A549 (cell line): ENCODE data around the gene OMP. TPM values are rescaled to one million over a fixed set of nuclear protein-coding genes. Genes with fewer than 3 reads are reported as not detected.

ENCODE experiments used
- ATAC-seq, 2 experiments: fragments of 200-7000 bp in 1 of 2; fragments of >200 bp in 1 of 2; cut with Nextera tagmentation in 1 of 2; cut with Tn5 transposase in 1 of 2; 3 replicates each; pipeline versions ENCODE4 v1.8.0 to v1.9.1; 2018 to 2020; ENCODE audit warnings: mild to moderate bottlenecking in 1 of 2, moderate library complexity in 1 of 2
- CTCF ChIA-PET: fragments of 300-600 bp; sonication (Branson Sonifier 250); formaldehyde crosslinking; extraction: SDS; loops from one replicate; lab custom pipeline; 2021; ENCODE audit warnings: antibody characterized with exemption, inconsistent platforms; lab: Yijun Ruan, JAX
- POLR2A ChIA-PET: fragments of 350-600 bp; formaldehyde crosslinking; extraction: SDS; loops from one replicate; lab custom pipeline; 2021; ENCODE audit warnings: antibody characterized with exemption, inconsistent platforms; lab: Yijun Ruan, JAX
- DNase-seq, 2 experiments: peaks; one replicate each; pipeline versions ENCODE4 v3.0.0 to v3.0.0-alpha.2; 2011 to 2016; ENCODE audit warnings: low read depth in 1 of 2, low spot score in 1 of 2
- FAIRE-seq: peaks from 2 replicates; lab custom pipeline; 2011; peaks lifted over from hg19 to GRCh38; lab: Jason Lieb, UNC
- H3K27ac ChIP-seq, 2 experiments: fragments of >200 bp; sonication (Bioruptor Twin); formaldehyde crosslinking; 3 replicates each; pipeline ENCODE4 v1.5.1; 2016 to 2017
- H3K4me1 ChIP-seq: fragments of >200 bp; sonication (Bioruptor Twin); formaldehyde crosslinking; 3 replicates; pipeline ENCODE4 v1.6.1; 2016
- H3K4me2 ChIP-seq: fragments of >200 bp; sonication (Bioruptor Twin); formaldehyde crosslinking; 3 replicates; pipeline ENCODE4 v1.6.1; 2016
- H3K4me3 ChIP-seq: fragments of >200 bp; sonication (Bioruptor Twin); formaldehyde crosslinking; 3 replicates; pipeline ENCODE4 v1.5.1; 2016
- H3K9me3 ChIP-seq: fragments of >200 bp; sonication (Bioruptor Twin); formaldehyde crosslinking; 3 replicates; pipeline ENCODE4 v1.6.1; 2016
- BCL3 ChIP-seq: fragments of >200 bp; sonication (Bioruptor Twin); formaldehyde crosslinking; IDR thresholded peaks from 3 replicates; pipeline ENCODE4 v1.6.1; 2016
- CHD4 ChIP-seq: fragments of 200-600 bp; sonication (generic); IDR thresholded peaks from 2 replicates; pipeline ENCODE4 v1.6.1; 2016; ENCODE audit warnings: antibody characterized with exemption, mild to moderate bottlenecking, borderline replicate concordance
- CTCF ChIP-seq: fragments of >200 bp; sonication (Bioruptor Twin); formaldehyde crosslinking; IDR thresholded peaks from 3 replicates; pipeline ENCODE4 v1.5.1; 2016
- ELK1 ChIP-seq: fragments of 150-350 bp; IDR thresholded peaks from 2 replicates; pipeline ENCODE4 v1.6.1; 2014; ENCODE audit warnings: low read depth, mild to moderate bottlenecking, low read length
- FOSB ChIP-seq: fragments of 250-450 bp; sonication (Bioruptor Pico); IDR thresholded peaks from 2 replicates; pipeline ENCODE4 v1.5.0; 2020; ENCODE audit warnings: mild to moderate bottlenecking, moderate library complexity
- GATA3 ChIP-seq: IDR thresholded peaks from 2 replicates; pipeline ENCODE4 v1.6.1; 2012; ENCODE audit warnings: borderline replicate concordance
- HOXA7 ChIP-seq: fragments of 250-450 bp; sonication (Bioruptor Pico); IDR thresholded peaks from 2 replicates; pipeline ENCODE4 v1.5.0; 2020; ENCODE audit warnings: mild to moderate bottlenecking, moderate library complexity
- HOXB13 ChIP-seq: fragments of 250-450 bp; sonication (Bioruptor Pico); IDR thresholded peaks from 2 replicates; pipeline ENCODE4 v1.5.0; 2020; ENCODE audit warnings: low read depth, mild to moderate bottlenecking, moderate library complexity
- MAFK ChIP-seq: fragments of 450-650 bp; IDR thresholded peaks from 2 replicates; pipeline ENCODE4 v1.6.1; 2014; ENCODE audit not compliant: partially characterized antibody
- MAZ ChIP-seq: fragments of 150-350 bp; IDR thresholded peaks from 2 replicates; pipeline ENCODE4 v1.6.1; 2014; ENCODE audit warnings: antibody characterized with exemption, low read depth, low read length, borderline replicate concordance
- NPAS2 ChIP-seq: fragments of 250-450 bp; sonication (Bioruptor Pico); IDR thresholded peaks from 2 replicates; pipeline ENCODE4 v1.8.0; 2022; ENCODE audit warnings: mild to moderate bottlenecking, moderate library complexity, borderline replicate concordance
- POLR2AphosphoS2 ChIP-seq: conservative IDR thresholded peaks from 2 replicates; pipeline ENCODE4 v1.6.1; 2012; ENCODE audit warnings: low read length, improper control_type of control experiment, inconsistent platforms
- RCOR1 ChIP-seq: fragments of 150-350 bp; IDR thresholded peaks from 2 replicates; pipeline ENCODE4 v1.6.1; 2014; ENCODE audit warnings: antibody characterized with exemption, low read length, low read depth
- REST ChIP-seq: fragments of 200-600 bp; sonication (generic); IDR thresholded peaks from 2 replicates; pipeline ENCODE4 v1.6.1; 2016; ENCODE audit warnings: antibody characterized with exemption, mild to moderate bottlenecking, moderate library complexity
- USF2 ChIP-seq: fragments of 450-650 bp; IDR thresholded peaks from 2 replicates; pipeline ENCODE4 v1.6.1; 2014; ENCODE audit warnings: antibody characterized with exemption
- ZC3H11A ChIP-seq: fragments of 450-650 bp; IDR thresholded peaks from 2 replicates; pipeline ENCODE4 v1.6.1; 2014; ENCODE audit warnings: antibody characterized with exemption, mild to moderate bottlenecking
- ZFP36 ChIP-seq: fragments of 450-650 bp; IDR thresholded peaks from 2 replicates; pipeline ENCODE4 v1.6.1; 2014; ENCODE audit warnings: borderline replicate concordance; ENCODE audit not compliant: partially characterized antibody
- ZNF302 ChIP-seq: fragments of 250-450 bp; sonication (Bioruptor Pico); IDR thresholded peaks from 2 replicates; pipeline ENCODE4 v1.9.0; 2021; ENCODE audit warnings: inconsistent platforms, mild to moderate bottlenecking, moderate library complexity
- WGBS: methylation state at CpG from one replicate; pipeline ENCODE4 v1.1.6; 2017; ENCODE audit errors: missing lambda C conversion rate; 5-methylcytosine and 5-hydroxymethylcytosine counted together
- polyA plus RNA-seq, 4 experiments: library from polyadenylated mRNA; depleted of rRNA in 3 of 4; stranded (reverse); fragments of >200 nt; fragmentation: RNase III in 1 of 4; extraction: RNeasy Plus Mini Kit Qiagen cat#74134 plus additional on column Dnase treatment in 1 of 4; gene quantifications; 2 replicates in 3 of 4; 3 replicates in 1 of 4; pipeline ENCODE4 v1.2.3, GENCODE V29; 2011 to 2017

Gene OMP
- polyA plus RNA-seq, 2 of the 4 experiments (the other 2 are of a cell fraction): not detected

- no peak overlapping the region for H3K27ac ChIP-seq
- ATAC-seq (no peak), DNase-seq (no peak), FAIRE-seq (no peak)
- H3K4me1 ChIP-seq: peaks cover 6% of the 10 kb centered on the region; the same call in 1 of the 3 replicates
- TF ChIP-seq ELK1 (no peak), REST (no peak), BCL3 (no peak), HOXB13 (CRISPR knock-in tag) (no peak), CTCF (no peak), ZC3H11A (no peak), NPAS2 (CRISPR knock-in tag) (no peak), HOXA7 (CRISPR knock-in tag) (no peak), CHD4 (no peak), POLR2AphosphoS2 (no peak), MAFK (no peak), MAZ (no peak), ZFP36 (no peak), GATA3 (no peak), ZNF302 (CRISPR knock-in tag) (no peak), RCOR1 (no peak), USF2 (no peak), FOSB (CRISPR knock-in tag) (no peak)
- H3K4me3 ChIP-seq: no peak overlapping the region
- H3K9me3 ChIP-seq: no peaks in the 10 kb centered on the region
- ChIA-PET POLR2A (no interaction called here), CTCF (interaction anchor here (0.7 to 11.6 kb wide), 21 partner anchors 9 to 362 kb away, joined by 3 to 290 read pairs (median 11); partner anchors contain the start of genes B3GNT6, CAPN5, MYO7A and OMP)
- 75% methylated on average over 4 of the region's 4 CpGs for WGBS
- H3K4me2 ChIP-seq: no peak overlapping the region
Observed at GRCh38 chr11:77090046-77090372, 12.6 kb upstream of the OMP start.
